Measurements from ENCODE around the gene APC.
"Not testable (repeated sequence)": the region's sequence is repeated elsewhere in the genome, so short reads cannot be mapped to it uniquely, and the experiment has no call there.

The APC gene

GRCh38 chr5:112857866-112858265, 120.2 kb downstream of the APC start:
- DNase-seq (ENCODE audit: low spot score): no peak

DNA sequence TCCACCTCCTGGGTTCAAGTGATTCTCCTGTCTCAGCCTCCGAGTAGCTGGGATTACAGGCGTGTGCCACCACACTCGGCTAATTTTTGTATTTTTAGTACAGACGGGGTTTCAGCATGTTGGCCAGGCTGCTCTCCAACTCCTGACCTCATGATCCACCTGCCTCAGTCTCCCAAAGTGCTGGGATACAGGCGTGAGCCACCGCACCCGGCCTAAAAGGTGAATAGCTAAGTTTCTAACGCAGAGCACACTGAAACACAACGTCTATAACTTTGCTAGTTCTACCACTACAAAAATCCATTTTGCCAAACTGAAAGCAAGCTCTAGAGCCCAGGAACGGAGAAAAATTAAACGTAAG, 122.9 kb downstream of the APC start:
- not testable (repeated sequence) for DNase-seq (ENCODE audit: low spot score)

DNA sequence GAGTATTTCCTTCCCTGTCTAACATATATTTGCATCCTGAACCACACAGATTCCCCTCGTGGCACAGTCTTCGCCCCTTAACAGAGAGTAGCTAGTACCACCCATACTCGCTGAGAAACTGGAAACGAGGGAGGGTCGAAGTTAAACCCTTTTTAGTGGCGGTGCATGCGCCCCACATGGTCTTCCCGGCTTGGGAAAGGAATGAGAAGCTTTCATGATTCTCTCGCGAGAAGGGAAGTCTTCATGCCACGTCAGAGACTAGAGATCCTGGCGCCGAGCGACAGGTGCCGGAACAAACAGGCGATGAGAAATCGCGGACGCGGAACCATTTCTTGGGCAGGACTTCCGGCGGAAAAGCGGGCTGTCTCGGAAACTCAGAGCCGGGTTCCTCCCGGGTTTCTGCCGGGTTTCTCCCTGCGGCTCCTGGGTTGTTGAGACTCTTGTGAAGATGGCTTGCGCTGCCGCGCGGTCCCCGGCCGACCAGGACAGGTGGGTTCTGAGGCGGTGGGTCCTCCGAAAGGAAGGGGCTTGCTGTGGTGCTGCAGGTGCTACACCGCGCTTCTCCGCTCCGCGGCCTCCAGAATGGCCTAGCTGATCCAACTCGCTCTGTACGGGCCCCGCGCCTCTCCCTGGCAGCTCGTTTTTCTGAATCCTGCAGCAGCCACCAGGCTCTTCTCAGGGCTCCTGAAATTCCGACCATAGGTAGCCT, 123.4 kb downstream of the APC start, which contains the start of gene SRP19:
Gene SRP19 (plus strand): TSS at position 359 of the 709 bp plus-strand sequence. CDS start 90 bp downstream, at position 449.
- peak; percentile 98 for DNase-seq (ENCODE audit: low spot score)

DNA sequence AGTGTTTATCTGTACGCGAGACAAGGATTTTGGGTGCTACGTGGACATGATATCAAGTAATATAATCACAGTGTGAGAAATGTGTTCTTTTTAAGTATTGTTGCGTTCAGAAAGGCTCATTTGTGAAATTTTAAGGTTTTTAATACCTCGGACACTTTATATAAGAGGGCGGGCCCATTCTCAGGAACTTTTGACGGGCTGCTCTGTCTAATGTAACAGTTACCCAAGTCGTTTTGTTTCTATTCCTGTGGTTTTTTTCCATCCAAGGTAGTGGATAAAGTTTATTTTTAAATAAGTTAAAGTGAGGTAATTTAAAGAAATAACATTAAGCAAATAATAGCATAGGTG, 123.9 kb downstream of the APC start:
- DNase-seq (ENCODE audit: low spot score): no peak

GRCh38 chr5:112862085-112862484, 124.4 kb downstream of the APC start:
- DNase-seq (ENCODE audit: low spot score): no peak

DNA sequence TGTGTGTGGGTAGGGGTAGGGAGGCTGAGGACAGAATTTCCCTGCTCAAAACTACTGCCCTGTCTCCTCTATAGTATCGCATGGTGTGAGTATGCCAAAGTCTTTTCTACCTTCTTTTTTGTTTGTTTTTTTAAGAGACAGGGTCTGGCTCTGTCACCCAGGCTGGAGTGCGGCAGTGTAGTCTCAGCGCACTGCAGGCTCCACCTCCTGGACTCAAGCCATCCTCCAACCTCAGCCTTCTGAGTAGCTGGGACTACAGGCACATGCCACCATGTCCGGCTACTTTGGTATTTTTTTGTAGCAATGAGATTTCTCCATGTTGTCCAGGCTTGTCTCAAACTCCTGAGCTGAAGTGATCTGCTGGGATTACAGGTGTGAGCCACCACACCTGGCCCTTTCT, 125.9 kb downstream of the APC start:
- no peak for DNase-seq (ENCODE audit: low spot score)

DNA sequence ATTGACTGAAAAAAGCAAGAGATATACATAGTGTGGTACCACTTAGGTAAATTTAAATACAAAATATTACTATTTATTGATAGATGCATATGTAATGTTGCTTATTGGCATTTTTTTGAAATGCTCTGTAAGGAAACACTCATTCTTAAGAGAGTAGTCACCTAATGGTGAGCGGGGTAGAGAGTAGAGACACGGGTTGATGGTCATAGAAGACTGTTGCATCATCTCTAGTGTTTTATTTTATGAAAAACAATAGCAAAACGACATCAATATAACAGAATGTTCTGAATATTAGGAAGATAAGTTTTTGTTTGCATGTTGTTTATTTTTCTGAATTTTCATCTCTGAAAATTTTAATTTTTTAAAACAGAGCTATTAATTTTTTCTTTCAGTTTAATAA, 127.4 kb downstream of the APC start:
- DNase-seq (ENCODE audit: low spot score): no peak

DNA sequence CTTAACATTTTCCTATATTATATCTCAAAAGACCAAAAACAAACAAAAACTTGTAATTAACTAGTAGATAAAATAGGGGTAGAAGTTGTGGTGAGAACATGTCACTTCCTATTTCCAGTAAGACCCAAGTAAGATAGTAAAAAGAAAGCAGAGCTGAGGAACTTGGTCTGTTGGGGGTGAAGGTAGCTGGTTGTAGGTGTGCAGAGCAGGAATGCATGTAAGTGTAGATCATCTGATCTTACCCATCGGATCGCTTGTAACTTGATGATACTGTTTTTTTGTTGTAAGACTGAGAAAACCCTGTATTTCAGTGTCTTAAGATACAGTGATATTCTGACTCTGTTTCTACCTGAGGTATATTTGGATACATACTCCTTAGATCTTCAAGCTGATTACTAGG, 129.1 kb downstream of the APC start:
- no peak for DNase-seq (ENCODE audit: low spot score)

DNA sequence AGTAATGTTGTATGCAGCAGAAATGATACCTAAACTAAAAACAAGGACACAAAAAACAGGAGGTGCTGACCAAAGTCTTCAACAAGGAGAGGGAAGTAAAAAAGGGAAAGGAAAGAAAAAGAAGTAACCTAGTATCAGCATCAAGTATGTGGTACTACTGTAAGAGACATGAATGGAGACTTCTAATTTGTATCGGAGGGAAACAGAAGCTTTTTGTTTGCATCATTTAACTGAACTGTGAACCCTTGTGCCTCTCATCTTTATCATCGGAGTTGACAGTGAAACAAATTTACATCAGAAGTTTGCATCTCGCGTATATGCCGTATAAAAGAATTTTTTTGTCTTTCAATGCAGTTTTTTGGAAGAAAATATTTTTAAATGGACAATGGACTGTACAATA, 129.7 kb downstream of the APC start:
- no peak for DNase-seq (ENCODE audit: low spot score)

GRCh38 chr5:112869948-112870347, 132.3 kb downstream of the APC start:
- no peak for DNase-seq (ENCODE audit: low spot score)

DNA sequence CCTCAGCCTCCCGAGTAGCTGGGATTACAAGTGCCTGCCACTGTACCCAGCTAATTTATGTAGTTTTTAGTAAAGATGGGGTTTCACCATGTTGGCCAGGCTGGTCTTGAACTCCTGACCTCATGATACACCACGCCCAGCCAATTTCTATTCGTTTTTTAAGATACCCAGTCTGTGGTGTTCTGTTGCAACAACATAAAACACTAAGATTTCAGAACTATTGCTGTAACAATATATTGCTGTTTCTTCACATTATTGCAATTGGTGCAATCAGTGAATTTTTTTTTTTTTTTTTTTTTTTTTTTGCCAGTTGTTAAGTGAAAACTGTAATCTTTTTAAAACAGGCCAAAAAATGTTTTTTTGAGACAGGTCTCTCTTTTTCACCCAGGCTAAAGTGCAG, 133.3 kb downstream of the APC start:
- no peak for DNase-seq (ENCODE audit: low spot score)

DNA sequence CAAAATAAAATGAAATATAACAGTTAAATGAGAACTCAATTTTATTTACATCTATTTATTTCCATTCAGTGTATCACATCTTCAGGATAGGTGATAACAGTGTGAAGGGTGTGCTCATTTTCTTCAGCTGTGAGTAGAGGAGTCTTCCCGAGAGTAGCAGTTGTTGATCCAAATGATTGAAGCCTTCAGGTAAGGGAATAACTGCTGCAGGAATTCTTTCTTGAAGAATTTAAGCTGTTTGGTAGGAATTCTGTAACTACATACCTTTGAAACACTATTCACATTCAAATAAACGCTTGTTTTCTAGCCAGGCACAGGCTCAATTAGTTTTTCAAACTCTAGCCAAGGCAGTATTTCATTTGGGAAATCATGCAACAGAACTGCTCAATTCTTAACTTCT, 138.7 kb downstream of the APC start:
- DNase-seq (ENCODE audit: low spot score): no peak

GRCh38 chr5:112878101-112878500, 140.4 kb downstream of the APC start:
- DNase-seq (ENCODE audit: low spot score): no peak

GRCh38 chr5:112878760-112879159, 141.1 kb downstream of the APC start:
- DNase-seq (ENCODE audit: low spot score): no peak

DNA sequence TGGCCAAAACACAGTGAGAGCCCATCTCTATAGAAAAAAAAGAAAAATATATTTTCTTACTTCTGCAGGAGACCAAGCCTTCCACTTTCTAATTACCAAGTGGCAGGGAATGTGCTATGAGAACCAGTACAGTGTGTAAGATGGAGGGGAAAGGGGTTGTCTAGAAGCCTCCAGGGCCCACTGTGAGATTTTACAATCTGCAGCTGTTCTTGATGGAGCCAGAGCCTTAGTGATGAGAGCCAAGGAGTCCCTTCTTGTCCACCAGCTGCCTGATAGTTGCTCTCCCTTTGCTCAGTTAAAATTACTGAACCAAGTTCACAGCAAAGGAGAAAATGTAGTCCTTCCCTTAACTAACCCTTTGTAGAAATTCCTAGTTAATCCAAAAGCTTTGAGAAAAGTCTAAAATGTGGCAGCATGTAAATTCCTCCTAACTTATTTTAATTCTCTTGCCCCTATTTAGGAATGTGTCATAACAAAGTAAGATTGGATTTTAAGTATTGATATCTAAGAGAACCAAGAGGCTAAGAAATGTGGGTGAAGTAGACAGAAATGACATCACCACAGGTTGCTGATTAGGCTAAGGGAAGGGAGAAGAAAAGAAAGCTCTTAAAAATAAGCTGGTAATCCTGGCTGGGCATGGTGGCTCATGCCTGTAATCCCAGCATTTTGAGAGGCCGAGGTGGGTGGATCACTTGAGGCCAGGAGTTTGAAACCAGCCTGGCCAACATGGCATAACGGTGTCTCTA, 142.7 kb downstream of the APC start:
- no peak for DNase-seq (ENCODE audit: low spot score)

DNA sequence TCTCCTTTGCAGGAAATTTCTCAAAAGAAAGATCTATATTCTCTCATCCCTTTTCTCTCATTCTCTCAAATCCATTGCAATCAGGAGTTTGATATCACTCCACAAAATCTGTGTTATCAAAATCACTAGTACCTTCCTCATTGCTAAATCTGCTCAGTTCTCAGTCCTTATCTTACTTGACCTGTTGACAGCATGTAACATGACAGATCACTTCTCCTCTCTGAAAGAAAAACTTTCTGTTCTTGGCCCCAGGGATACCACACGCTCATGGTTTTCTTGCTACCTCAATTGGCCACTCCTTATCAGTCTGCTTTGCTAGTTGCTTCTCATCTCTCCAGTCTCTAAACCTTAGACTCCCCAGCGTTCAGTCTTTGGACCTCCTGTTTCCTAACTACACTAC, 145.5 kb downstream of the APC start:
- no peak for DNase-seq (ENCODE audit: low spot score)

DNA sequence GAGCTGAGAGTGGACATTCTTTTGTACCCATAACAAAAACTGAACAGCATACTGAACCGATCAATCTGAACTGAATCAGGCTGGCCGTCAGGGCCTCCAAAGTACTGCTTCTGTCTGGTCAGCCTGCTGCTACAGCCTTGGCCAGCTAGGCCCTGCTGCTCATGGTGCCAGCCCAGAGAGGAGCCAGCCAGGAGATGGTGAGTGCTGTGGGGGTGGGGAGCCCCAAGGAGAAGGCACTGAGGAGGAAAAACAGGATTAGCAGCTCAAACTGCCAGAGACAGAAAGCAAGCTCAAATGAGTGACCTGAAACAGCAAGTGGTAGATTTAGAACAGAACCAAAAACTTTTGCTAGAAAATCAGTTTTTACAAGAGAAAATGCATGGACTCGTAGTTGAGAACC, 147.3 kb downstream of the APC start:
- no peak for DNase-seq (ENCODE audit: low spot score)

GRCh38 chr5:112886975-112887374, 149.3 kb downstream of the APC start:
- DNase-seq (ENCODE audit: low spot score): no peak

DNA sequence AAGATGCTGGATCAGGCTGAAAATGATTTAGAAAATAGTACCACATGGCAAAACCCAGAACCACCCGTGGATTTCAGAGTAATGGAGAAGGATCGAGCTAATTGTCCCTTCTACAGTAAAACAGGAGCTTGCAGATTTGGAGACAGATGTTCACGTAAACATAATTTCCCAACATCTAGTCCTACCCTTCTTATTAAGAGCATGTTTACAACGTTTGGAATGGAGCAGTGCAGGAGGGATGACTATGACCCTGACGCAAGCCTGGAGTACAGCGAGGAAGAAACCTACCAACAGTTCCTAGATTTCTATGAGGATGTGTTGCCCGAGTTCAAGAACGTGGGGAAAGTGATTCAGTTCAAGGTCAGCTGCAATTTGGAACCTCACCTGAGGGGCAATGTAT, 154.4 kb downstream of the APC start:
- not testable (repeated sequence) for DNase-seq (ENCODE audit: low spot score)

DNA sequence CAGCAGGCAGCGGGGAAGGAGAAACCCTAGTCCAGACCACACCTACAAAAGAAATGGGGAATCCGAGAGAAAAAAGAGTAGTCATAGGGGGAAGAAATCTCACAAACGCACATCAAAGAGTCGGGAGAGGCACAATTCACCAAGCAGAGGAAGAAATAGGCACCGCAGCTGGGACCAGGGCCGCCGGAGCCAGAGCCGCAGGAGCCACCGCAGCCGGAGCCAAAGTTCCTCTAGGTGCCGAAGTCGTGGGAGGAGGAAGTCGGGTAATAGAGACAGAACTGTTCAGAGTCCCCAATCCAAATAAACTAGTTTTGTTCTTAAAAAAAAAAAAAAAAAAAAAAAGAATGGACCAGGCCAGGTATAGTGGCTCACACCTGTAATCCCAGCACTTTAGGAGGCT, 155.1 kb downstream of the APC start:
- DNase-seq (ENCODE audit: low spot score): no peak

DNA sequence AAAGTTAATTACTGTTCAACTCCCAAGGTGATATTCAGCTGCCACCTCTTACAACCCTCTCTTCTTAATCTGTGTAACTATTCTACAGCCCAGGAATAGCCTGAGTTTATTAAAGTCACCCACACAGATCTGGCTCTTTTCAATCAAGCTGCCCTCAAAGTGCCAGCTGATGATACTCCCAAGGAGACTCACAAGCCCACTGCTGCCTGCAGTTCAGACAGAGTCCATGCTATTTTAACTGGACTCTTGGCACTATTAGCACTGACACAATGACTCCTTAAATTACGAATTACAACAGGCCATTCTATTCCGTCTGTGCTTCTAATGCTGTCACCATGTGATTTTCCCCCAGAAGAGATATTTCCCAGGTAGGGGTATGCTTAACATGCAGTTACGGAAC, 158.0 kb downstream of the APC start:
- DNase-seq (ENCODE audit: low spot score): no peak

Data from SK-N-DZ (cell line).